Activated CD4-positive, alpha-beta T cell treated with anti-CD3 and anti-CD28 coated beads, Interleukin-2, Interleukin-4, amounts not matched to agents 100 ng/mL and 50 ng/mL, durations not matched to agents 16 hours and 8 hours (primary cell): ENCODE measurements around the gene RAB22A.

Experiments
- DNase-seq: peaks from one replicate; pipeline ENCODE4 v3.0.0-alpha.2; 2020; ENCODE audit warnings: low spot score

The RAB22A gene

GRCh38 chr20:58303547-58303946 is 6.0 kb upstream of the RAB22A start:
- no peak for DNase-seq

DNA sequence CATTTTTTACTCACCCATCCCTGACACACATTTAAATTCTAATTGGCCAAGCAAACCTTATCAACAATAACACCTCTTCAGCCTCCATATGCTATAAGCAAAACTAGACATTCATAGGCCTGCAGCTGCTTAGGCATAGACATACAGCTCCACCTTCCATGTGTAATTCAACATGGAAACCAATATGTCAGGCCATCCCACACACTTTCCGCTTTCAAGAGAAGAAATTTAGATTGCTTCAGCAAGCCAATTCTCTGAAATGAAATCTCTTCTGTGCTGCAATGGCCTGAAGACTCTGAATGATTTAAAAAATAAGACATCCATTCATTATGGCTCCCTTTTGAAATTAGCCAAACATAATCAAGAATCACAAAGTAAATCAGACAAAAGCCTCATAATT is 4.5 kb upstream of the RAB22A start:
- DNase-seq, result no peak

- peak; percentile 84 for DNase-seq
Observed at GRCh38 chr20:58306421-58307261, 2.9 kb upstream of the RAB22A start.

DNA sequence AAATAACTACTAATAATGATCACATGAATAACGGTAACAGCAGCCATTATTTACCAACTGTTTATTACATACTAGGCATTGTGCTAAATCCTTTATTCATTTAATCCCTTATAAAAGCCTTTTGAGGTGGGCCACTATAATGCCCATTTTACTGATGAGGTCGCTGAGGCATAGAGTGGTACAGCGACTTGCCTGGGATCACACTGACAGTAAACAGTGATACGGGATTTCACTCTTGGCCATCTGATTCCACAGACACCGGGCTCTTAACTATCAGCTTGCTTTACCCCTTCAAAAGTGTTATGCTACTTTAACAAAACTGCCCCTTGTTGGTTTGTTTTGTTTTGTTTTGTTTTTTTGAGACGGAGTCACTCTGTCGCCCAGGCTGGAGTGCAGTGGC is 2.2 kb upstream of the RAB22A start:
- no peak for DNase-seq

DNA sequence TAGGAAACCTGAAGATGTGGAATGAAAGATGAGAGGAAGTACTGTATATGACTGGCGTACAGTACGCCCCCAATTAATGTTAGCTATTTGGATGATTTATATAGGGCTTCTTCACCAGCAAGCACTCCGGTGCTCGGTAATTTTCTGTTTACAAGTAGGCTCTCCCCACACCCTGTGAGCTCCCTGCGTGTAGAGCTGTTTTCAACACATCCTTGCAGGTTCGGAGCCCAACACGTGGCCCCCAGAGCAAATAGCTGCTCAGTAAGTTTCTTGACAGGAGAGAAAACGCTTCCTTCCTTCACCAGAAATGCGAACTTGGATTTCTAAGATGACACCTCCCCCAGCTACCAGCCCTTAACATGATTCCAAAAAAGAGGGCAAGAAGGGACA is 1.2 kb upstream of the RAB22A start:
- no peak for DNase-seq

DNA sequence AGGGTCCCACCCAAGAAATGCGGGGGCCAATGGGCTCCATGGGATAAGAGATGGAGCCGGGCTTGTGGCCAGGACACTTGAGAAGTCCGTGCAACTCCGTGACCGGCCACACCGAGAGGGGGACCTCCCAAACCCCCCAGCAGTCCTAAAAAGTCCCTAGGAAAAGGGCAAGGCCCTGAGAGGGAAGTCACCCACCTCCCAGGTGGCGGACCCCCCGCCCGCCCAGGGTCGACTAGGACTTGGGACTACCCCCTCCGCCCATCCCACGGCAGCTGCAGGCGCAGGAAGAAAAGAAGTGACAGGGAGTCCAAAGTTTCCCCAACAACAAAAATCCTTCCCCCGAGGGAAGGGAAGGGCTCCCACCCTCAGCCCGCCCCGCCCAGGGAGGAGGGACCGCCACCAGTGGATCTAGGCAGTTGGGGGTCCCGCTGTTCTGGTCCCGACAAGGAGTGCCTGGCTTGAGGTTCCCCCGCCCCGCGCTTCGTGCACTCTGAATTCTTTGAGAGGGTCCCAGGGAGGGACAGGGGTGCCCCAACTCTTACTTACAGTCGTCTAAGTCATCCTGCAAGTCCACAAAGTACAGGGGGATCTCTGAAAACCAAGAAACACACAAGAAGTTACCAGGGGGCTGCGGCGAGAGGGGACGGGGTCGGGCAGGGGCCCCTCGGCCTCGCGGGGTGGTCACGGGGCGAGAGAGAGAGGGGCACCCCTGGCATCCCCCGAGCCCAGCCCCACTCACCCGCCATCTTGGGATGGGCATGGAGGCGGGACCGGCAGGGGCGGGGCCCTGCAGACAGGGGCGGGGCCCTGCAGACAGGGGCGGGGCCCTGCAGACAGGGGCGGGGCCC is 611 bp upstream of the RAB22A start:
- DNase-seq, result peak; percentile 66

DNA sequence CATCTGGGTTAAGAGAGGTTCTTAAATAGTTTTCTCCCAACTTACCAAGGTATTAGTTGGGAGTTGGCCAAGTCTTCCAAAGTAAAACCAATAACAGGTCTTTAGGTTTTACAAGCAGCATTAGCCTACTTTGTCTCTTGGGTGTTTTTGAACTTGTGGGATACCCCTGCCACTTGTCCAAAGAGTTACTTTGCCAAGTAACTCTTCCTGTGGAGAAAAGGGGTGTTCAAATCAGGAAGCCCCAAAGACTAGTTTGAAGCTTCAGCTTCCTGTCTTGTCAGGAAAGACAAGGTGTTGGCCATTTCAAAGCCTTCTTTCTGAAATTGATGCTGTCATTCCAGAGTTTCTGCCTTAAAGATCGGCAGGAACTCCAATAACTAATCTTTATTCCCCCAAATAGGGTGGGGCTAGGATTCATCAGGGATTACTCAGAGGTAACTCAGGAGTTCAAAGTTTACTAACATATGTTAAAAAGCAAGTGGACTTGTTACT is 822 bp downstream of the RAB22A start:
- peak; percentile 11 for DNase-seq

- DNase-seq, result peak; percentile 64
Observed at GRCh38 chr20:58312836-58313235, 3.3 kb downstream of the RAB22A start.

DNA sequence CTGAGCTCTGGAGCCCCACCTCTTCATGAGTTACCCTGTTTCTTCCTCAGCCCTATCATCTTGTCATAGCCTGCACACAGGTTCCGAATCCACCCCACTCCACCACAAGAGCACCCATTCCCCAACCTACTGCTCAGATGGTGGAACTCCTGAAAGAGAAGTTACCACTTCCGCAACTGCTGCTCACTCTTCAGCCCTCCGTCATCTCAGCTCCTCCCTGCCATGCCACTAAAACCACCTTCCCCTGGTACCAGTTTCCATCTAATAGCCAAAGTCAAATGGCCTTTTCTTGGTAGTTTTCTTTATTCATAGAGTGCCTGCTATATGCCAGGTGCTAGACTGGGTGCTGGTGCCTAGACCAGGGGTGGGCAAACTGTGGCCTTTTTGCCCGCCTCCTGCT is 3.9 kb downstream of the RAB22A start:
- DNase-seq, result peak; percentile 24

- DNase-seq, result no peak
Observed at GRCh38 chr20:58321205-58321604, 11.7 kb downstream of the RAB22A start.

DNA sequence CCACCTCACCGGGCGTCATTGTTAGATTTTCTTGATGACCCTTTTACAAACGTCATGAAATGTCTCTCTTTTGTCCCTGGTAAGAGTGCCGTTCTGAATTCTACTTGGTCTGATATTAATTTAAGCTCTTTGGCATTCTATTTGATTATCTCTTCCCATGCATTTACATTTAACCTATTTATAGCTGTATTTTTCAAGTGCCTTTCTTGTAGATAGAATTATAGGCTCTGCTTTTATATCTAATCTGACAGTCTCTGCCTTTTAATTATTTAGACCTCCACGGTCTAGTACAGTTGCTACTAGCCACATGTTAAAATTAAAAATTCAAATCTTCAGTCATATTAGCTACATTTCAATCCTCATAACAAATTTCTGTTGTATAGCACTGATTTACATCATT is 12.6 kb downstream of the RAB22A start:
- no peak for DNase-seq

- DNase-seq, result no peak
Observed at GRCh38 chr20:58325912-58326311, 16.4 kb downstream of the RAB22A start.

- no peak for DNase-seq
Observed at GRCh38 chr20:58327211-58327610, 17.7 kb downstream of the RAB22A start.

GRCh38 chr20:58328836-58329235 is 19.3 kb downstream of the RAB22A start:
- no peak for DNase-seq

DNA sequence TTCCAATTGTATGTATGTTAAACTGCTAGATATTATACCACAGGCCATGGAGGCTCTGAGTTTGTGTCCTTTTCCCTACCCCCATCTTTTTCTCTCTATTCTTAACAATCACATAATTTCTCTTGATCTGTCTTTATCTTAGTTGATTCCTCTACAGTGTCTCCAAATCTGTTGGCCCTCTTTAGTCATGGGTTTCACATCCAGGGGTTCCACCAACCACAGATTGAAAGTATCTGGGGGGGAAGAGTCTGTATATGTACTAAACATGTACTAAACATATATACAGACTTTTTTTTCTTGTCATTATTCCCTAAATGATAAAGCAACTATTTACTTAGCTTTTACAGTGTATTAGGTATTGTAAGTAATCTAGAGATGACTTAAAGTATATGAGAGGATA is 20.2 kb downstream of the RAB22A start:
- no peak for DNase-seq

GRCh38 chr20:58330249-58330648 is 20.7 kb downstream of the RAB22A start:
- DNase-seq, result no peak

DNA sequence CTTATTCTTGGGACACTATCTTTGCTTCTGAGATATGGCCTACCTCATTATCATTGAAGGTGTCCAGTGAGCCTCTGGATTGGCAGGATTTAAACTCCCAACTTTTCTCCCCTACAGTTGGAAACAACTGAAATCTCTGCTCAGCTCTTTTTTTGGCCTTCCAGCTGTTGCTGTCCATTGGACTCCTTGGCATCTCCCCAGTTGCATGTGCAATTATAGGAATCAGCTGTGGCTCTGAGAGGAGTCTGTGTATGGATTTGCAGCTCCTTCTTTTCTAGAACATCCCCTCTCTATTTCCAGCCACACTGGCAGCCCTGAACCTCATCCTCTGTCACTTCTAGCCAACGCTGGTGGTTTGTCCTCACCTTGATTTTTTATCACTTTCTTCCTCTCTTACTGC is 21.2 kb downstream of the RAB22A start:
- no peak for DNase-seq

DNA sequence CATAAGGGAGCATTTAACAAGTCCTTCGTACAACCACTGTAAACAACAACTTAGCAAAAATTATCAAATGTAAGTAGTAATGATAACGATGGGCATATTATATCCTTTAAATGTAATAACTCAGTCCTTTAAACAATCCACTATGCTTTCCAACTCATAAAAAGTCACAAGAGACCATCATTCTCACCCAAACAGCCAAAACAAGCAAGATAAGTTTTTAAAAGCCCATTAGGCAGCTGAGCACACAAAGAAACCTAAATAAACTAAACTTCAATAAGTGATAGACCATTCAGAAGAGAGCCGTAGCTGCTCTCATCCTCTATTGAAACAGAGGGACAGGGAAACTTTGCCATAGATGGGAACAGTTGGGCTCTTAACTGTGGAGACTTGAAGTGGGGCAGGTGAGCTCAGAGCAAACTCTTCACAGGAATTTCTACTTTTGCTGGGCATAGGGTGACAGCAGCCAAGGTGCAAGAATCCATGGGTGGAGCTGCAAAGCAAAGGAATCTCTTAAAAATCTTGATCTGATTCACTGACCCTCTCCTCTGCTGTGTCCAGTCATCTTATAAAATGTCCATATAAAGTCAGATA is 22.5 kb downstream of the RAB22A start:
- no peak for DNase-seq

DNA sequence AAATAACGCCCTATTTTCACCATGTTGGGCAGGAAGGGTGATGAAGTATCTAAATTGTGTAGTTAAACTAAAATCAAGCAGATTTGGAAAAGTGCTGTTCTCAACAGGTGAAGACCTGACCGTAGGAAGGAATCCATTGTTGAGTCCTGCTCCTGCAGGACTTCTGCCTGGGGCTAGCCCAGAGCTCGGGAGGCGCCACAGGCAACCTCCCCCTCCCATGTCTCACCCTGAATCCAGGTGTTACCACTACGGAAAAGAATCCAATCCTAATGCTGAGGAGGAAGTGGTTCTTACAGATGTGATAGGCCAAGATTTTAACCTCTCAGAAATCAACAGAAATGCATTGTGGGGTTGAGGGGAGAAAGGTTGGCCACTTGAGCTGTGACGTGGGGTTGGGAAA is 30.2 kb downstream of the RAB22A start:
- no peak for DNase-seq

DNA sequence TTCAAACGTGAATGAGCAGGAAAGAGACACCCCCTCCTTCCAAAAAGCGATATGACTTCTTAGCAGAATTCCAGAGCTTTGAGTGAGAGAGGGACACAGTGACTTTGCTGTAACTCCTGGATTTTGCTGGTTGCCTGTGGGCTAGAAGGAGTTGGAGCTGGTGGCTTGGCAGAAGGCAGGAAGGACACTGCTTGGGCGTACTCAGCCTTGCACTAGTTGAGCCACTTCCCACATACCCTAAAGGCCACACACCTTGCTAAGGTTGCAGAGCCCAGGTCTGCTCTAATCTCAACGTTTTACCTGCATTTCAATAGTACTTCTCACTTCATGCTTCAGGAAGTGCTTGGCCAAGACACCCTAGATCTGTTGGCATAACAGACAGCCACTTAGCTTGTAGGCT is 30.6 kb downstream of the RAB22A start:
- DNase-seq, result no peak

GRCh38 chr20:58340853-58341252 is 31.3 kb downstream of the RAB22A start:
- no peak for DNase-seq

DNA sequence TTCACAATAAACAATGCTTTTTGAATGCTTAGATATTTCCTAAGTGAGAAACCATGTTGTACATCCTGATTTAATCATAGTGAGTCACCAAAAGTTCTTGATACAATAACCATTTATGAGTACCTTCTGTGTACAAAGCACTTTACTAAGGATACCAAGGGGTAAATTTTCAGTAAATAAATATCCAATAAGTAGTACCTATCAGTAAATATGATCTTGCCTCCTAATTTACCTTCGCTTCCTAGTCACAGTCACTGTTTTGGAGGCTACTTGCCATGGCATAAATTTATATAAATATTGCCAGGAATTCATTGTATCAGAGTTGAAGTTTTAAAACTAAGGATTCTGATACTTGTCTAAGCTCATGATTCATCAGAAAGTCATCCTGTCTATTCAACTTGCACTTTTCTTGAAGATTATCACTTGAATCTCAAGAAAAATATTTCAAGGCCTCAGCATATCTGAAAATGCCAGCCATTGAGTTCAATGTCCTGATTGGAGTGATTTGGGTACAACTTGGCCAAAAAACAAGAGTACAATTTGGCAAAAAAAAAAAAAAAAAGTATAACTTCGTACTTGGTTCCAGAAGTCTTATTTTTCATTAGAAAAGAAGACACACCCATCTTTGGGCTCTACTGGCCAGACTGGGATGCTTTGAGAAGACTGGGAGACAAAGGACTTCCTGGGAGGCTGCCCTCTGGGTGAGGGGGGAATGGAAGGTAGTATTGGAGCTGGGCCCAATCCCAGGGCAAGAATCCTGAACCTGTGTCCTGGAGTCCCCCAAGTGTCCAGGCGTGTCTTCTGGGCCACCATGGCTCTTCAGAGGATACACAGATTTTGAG is 32.8 kb downstream of the RAB22A start:
- no peak for DNase-seq
